Ecto neural progenitor cell (in vitro differentiated cells): ENCODE results near the gene KIAA0232.

ENCODE experiments used
- DNase-seq: peaks from one replicate; pipeline ENCODE4 v3.0.0-alpha.2; 2018; ENCODE audit warnings: low spot score

The KIAA0232 gene

GRCh38 chr4:6916587-6917460 lies 134.3 kb downstream of the KIAA0232 start:
- no peak for DNase-seq

- no peak for DNase-seq
These were observed 135.1 kb downstream of the KIAA0232 start for GRCh38 chr4:6917461-6918271.

- DNase-seq: no peak
These were observed 135.8 kb downstream of the KIAA0232 start for GRCh38 chr4:6918338-6918737.

- no peak for DNase-seq
These were observed 137.6 kb downstream of the KIAA0232 start for GRCh38 chr4:6920171-6920570.

- no peak for DNase-seq
These were observed 141.0 kb downstream of the KIAA0232 start for GRCh38 chr4:6923507-6923906.

GRCh38 chr4:6924361-6924779 lies 141.8 kb downstream of the KIAA0232 start:
- no peak for DNase-seq

- no peak for DNase-seq
These were observed 142.9 kb downstream of the KIAA0232 start for GRCh38 chr4:6925357-6925836.

- no peak for DNase-seq
These were observed 143.6 kb downstream of the KIAA0232 start for GRCh38 chr4:6926081-6926480.

- no peak for DNase-seq
These were observed 144.4 kb downstream of the KIAA0232 start for GRCh38 chr4:6926681-6927478.

GRCh38 chr4:6928081-6928480 lies 145.6 kb downstream of the KIAA0232 start:
- DNase-seq: no peak

GRCh38 chr4:6929339-6929811 lies 146.8 kb downstream of the KIAA0232 start:
- no peak for DNase-seq

- DNase-seq: no peak
These were observed 147.4 kb downstream of the KIAA0232 start for GRCh38 chr4:6929812-6930464.

- no peak for DNase-seq
These were observed 149.9 kb downstream of the KIAA0232 start for GRCh38 chr4:6932475-6932874.

- DNase-seq: no peak
These were observed 150.4 kb downstream of the KIAA0232 start for GRCh38 chr4:6932918-6933317.
